ENCODE results near the gene UBASH3A.
"Not testable (repeated sequence)": the region's sequence is repeated elsewhere in the genome, so short reads cannot be mapped to it uniquely, and the experiment has no call there.

UBASH3A gene

GRCh38 chr21:42469726-42470125 is 66.0 kb downstream of the UBASH3A start:
- peak in 1 of 42 donors; percentile 8 for DNase-seq
- intact Hi-C loops (cut with DNase I): not testable (repeated sequence)

- intact Hi-C loops (cut with DNase I): no loop called here
- peak in 1 of 42 donors; percentile 1 for DNase-seq
Observed at GRCh38 chr21:42471206-42471605, 67.5 kb downstream of the UBASH3A start.

GRCh38 chr21:42471716-42472330 is 68.1 kb downstream of the UBASH3A start:
- DNase-seq: peak in 1 of 42 donors; percentile 1

DNA sequence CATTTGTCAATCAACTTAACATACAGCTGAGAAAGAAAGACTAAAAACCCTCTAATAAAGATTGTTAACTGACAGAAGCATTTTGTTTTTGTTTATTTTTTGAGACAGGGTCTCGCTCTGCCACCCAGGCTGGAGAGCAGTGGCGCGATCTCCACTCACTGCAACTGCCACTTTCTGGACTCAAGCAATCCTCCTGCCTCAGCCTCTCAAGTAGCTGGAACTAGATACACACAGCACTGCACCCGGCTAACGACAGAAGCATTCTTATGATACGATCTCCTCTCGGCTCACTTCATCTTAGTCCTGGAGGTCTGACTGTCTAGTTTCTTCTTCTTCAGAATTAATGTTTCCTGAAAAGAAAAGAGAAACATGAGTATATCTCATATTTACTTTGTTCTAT is 68.8 kb downstream of the UBASH3A start:
- intact Hi-C loops (cut with DNase I): no loop called here

More at GRCh38 chr21:42471716-42472330, 68.1 kb downstream of the UBASH3A start:
- intact Hi-C loops (cut with DNase I): no loop called here

DNA sequence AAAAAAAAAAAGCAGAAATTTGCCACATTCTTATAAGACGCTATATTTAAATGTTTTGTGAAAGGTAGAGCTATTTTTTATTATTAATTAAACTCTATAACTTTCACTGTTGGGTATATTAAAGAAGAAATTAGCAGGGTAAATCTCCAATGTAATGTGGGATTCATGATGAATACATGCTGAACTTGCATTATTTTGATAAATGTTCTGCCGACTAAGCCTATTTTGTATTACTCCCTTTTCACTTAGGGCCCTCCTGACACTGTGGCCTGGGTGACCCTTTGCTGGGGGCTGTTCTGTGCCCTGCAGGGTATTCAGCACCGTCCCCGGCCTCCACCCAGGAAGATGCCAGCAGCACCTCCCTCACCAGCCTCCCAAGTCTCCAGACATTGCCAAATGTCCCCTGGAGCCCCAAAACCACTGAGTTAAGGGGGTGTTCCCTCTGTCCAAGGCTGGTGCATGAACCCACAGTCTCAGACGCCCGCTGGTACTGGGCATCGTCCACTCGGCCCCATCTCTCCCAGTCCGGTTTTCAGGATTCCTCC is 69.9 kb downstream of the UBASH3A start:
- intact Hi-C loops (cut with DNase I): no loop called here

More for the DNA sequence above, 68.8 kb downstream of the UBASH3A start:
- peak in 2 of 42 donors; percentile 5 to 18 for DNase-seq

DNA sequence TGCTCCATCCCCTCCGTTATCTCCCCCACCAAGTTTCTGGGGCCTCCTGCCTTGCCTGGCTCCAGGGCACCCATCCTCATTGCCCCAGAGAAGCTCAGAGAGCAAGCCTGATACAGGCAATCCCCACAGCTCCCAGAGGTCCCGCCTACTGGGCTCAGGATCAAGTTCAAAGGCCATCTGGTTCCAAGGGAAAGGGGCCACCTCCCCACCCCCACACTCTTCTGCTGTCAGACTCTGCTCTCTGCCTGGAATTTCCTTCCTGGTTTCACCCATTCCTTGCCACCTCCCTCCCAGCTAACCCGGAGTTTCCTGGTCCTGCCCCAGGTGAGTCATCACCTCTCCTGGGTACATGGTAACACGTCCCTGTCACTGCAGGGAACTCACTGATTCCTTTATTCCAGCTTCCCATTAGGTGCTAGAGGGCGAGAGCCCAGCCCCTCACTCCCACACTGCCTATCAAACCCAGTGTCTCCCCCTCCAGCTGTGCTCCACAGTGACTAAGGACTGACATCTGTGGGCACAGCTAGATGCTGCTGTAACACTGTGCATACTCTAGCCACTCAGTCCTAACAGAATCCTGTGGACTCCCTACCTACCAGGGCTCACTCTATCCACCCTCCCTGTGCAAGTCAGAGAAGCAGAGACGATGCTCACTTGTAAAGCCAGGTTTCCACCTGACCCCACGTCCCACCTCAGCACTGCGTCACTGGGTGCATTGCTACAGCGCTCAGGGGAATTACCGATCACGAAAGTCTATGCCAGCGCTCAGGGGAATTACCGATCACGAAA is 70.5 kb downstream of the UBASH3A start:
- intact Hi-C loops (cut with DNase I): no loop called here
- DNase-seq: peak in 41 of 42 donors; percentile 18 to 86 (median 63)

More for the DNA sequence above, 69.9 kb downstream of the UBASH3A start:
- peak in 1 of 42 donors; percentile 25 for DNase-seq

GRCh38 chr21:42475036-42475435 is 71.3 kb downstream of the UBASH3A start:
- DNase-seq: peak in 1 of 42 donors; percentile 19
- intact Hi-C loops (cut with DNase I): no loop called here

- DNase-seq: peak in 2 of 42 donors; percentile 1 to 26
- intact Hi-C loops (cut with DNase I): no loop called here
Observed at GRCh38 chr21:42475526-42476387, 72.1 kb downstream of the UBASH3A start.

DNA sequence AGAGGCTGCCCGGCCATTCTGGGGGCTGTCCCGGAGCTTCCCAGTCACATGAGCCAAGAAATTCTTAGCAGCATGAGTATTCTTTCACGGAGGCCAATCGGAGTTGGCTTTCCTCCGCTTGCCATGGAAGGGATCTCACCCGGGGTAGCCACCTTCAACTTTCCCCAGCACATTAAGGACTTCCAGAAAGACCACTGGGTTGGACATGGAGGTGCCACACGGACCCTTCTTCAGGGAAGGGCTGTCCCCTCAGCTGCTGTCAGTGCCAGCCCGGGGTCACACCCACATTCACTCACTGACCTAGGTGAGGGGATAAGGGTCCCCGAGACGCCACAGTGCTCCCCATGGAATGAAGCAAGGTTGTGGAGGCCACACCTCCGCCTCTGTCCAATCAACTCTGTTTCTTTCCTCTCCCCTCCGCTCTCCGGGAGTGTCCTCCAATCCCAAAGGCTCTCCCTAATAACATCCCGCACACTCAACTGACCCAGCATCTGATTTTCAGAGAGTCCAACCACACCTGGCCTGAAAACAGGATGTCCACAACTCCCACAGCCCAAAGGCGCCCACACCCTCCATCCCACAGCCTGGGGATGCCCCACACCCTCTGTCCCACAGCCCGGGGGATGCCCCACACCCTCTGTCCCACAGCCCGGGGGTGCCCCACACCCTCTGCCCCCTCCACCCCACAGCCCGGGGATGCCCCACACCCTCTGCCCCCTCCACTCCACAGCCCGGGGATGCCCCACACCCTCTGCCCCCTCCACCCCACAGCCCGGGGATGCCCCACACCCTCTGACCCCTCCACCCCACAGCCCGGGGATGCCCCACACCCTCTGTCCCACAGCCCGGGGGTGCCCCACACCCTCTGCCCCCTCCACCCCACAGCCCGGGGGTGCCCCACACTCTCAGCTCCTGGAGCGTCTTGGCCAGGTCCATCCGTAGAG is 73.0 kb downstream of the UBASH3A start:
- intact Hi-C loops (cut with DNase I): no loop called here
- peak in 1 of 42 donors; percentile 3 for DNase-seq

DNA sequence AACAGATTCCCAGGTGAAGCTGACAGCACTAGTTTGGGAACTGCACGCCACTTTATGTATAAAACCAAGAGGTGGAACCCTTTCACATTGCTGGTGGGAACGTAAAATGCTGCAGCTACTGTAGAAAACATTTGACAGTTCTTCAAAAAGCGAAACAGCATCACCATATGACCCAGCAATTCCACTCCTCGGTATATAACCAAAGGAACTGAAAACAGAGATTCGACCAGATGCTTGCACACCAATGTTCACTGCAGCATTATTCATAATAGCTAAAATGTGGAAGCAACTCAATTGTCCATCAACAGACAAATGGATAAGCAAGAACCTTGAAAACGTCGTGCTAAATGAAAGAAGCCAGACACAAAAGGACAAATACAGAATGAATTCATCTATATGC is 74.8 kb downstream of the UBASH3A start:
- intact Hi-C loops (cut with DNase I): no loop called here
- no peak for DNase-seq

- DNase-seq: peak in 24 of 42 donors; percentile 16 to 77 (median 44)
- intact Hi-C loops (cut with DNase I): no loop called here
Observed at GRCh38 chr21:42479582-42479981, 75.9 kb downstream of the UBASH3A start.

- intact Hi-C loops (cut with DNase I): no loop called here
- DNase-seq: peak in 2 of 42 donors; percentile 17 to 25
Observed at GRCh38 chr21:42480736-42481135, 77.0 kb downstream of the UBASH3A start.

DNA sequence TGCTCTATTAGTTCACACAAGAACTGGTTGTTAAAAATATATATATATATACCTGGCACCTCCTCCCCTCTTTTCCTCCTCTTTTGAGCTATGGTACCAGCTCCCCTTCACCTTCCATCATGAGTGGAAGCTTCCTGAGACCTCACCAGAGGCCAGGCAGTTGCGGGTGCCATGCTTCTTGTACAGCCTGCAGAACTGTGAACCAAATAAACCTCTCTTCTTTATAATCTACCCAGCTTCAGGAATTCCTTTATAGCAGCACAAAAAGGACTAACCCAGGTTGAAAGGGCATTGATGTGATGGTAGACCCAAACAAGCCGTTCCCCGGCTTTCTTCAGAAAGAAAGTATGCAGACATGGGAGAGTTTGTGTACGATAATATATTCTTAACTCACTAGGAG is 77.5 kb downstream of the UBASH3A start:
- intact Hi-C loops (cut with DNase I): no loop called here
- DNase-seq: peak in 2 of 42 donors; percentile 1 to 8

DNA sequence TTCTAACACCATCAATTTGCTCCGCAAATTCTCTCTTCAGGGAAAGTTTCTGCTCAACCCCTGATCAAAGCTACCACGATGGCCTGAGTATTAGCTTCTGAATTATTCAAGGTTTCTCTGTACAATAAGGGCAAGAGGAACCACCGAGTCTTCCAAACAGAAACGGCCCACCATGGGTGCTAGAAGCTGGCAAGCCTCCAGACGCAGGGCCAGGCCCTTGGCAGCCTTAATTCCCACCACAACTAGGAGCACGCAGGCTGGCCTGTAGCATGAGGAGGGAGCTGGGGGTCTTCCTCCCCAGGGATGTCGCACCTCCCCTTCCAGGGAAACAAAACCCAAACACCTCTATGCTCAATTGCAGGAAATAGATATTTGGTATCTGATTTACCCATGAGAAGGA is 81.3 kb downstream of the UBASH3A start:
- peak in 1 of 42 donors; percentile 33 for DNase-seq
- intact Hi-C loops (cut with DNase I): no loop called here

DNA sequence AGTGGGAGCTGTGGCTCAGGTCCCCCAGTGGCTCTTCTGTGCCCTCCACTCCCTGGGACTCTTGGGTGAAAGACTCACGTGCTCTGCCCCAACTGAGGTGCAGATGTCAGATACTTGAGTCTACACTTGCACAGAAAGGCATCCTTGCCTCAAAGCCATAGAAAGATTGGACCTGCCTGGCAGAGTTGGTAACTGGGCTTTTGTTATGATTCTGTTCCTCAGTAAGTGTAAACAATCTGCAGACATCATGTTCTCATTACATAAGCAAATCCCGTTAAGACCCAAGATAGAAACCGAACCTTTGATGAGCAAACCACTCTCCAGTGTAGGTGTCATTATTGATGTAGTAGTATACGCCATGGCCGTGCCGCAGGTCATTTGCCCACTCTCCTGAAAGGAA is 82.4 kb downstream of the UBASH3A start:
- DNase-seq: peak in 1 of 42 donors; percentile 30
- intact Hi-C loops (cut with DNase I): no loop called here

DNA sequence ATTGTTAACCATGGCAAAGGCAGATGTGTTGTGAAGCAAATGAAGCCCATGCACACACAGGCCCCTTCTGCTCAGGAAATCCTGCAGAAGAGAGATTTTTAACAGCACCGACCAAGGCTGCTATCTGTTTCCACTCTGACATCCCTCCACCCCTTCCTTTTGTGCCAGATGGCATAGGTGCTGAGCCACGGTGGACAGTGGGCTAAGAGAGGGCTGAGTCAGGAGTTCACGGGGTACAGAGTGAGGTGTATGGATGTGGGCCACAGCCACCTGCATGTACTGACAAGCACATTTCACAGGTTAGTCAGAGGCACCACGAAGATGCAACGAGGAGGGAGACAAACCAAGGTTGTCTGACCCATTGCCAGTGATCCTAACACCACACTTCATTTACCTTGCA is 82.8 kb downstream of the UBASH3A start:
- intact Hi-C loops (cut with DNase I): no loop called here

DNA sequence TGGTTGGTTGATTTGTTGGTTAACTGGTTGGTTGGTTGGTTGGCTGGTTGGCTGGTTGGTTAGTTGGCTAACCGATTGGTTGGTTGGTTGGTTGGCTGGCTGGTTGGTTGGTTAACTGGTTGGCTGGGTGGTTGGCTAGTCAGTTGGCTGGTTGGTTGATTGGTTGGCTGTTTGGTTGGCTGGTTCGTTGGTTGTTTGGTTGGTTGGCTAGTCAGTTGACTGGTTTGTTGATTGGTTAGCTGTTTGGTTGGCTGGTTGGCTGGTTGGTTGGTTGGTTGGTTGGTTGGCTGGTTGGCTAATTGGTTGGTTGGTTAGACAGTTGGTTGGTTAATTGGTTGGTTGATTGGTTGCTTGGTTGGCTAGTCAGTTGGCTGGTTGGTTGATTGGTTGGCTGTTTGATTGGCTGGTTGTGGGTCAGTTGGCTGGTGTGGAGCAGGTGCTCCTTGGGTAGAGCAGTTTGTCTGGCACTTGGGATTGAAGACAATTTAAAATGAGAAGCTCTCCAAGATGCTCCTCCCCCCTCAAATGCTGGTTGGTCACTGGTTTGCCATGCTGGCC is 85.4 kb downstream of the UBASH3A start:
- intact Hi-C loops (cut with DNase I): no loop called here
- peak in 1 of 42 donors; percentile 13 for DNase-seq

More for the DNA sequence above, 82.8 kb downstream of the UBASH3A start:
- DNase-seq: peak in 1 of 42 donors; percentile 24

- peak in 1 of 42 donors; percentile 18 for DNase-seq
Observed at GRCh38 chr21:42489991-42490390, 86.3 kb downstream of the UBASH3A start.

More at GRCh38 chr21:42489991-42490390, 86.3 kb downstream of the UBASH3A start:
- intact Hi-C loops (cut with DNase I): no loop called here

Data from head of caudate nucleus (tissue), 42 donors.